GDM1 (cell line): ENCODE results near the gene ARL10.

Experiments used
- DNase-seq: peaks from one replicate; lab custom pipeline; 2025; lab: John Stamatoyannopoulos, UW

ARL10 gene

DNA sequence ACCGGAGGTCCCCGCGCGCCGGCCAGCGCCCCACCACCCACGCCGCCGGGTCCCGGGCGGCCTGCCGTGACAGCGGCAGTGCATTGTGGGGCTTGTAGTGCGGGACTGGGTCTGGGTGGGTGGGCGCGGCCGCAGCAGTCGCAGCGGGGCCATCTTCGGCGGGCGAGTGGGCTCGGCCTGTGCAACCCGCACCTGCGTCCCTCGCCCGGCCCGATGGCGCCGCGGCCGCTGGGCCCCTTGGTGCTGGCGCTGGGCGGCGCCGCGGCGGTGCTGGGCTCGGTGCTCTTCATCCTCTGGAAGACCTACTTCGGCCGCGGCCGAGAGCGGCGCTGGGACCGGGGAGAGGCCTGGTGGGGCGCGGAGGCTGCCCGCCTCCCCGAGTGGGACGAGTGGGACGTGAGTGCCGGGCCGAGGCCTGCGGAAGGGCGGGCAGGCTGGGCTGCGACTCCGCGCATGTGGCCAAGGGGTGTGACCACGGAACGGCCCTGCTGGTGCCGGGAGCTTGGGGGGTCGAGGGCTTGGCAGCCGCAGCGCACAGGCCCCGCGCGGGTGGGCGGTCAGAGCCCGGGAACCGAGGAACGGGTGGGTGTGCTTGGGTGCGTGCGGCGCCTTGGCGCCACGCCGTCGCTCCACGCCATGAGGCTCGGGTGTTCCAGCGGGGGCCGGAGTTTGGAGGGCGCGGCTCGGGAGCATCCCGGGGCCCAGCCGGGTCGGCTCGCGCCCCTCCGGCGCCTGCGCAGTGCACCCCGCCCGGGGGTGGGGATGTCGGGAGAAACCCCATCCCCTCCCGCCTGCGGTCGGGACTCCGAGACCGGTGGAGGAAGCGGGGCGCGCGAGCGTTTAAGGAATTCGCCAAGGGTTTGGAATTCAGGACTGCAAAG lies at the start of gene ARL10:
Gene ARL10, plus strand, starts transcription at position 137 of the 881 bp plus-strand sequence. Its CDS starts 77 bp downstream, at position 214.
- DNase-seq, result no peak

- no peak for DNase-seq
Measured at GRCh38 chr5:176317534-176318374, 47.5 kb upstream of the ARL10 start.

GRCh38 chr5:176319827-176320554 lies 45.3 kb upstream of the ARL10 start:
- no peak for DNase-seq

- DNase-seq, result no peak
Measured at GRCh38 chr5:176320577-176320976, 44.7 kb upstream of the ARL10 start.

DNA sequence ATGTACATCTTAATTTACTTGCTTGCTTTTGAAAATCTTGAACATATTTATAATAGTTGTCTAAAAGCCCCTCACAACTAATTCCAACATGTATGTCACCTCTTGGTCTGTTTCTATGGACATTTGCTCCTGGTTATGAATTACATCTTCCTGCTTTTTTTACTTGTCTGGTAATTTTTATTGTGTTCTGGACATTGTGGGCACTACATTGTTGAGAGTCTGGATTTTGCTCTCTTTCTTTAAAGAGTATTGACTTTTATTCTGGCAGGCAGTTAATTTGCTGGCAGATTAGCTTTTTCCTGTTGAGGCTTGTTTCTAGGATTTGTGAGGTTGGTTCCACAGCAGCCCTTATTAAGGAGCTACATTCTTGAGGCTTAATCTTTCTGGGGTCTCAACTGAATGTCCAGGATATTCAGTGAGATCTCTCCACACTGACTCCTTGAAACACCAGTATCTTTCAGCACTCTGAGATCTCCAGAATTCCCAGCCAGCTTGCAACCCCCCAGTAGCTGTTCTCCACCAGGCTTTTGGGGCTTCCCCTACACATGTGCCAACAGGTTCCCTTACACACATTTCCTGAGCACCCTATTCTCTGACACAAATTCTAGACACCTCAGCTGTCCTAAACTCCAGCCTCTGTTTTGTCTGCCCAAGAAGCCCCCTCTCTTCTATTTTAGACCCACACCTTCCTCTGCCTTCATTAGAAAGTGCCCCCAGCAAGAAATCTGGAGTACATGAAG lies 31.1 kb upstream of the ARL10 start:
- DNase-seq, result no peak

DNA sequence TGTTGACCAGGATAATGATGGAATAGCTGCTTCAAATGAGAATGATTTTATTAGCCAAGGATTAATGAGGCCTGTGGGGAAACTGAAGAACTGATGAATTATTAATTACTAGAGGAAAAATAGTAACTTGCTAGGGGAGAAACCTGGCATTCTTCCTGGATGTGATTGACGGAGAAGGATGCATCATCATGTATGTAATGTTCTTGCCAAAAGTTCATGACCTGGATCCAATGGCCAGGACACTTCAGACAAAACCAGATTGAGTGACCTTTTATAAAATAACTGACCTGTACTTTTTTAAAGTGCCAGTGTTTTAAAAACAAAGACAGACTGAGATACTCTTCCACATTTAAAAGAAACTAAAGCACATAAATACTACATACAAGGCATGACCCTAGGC lies 27.4 kb upstream of the ARL10 start:
- DNase-seq, result no peak

DNA sequence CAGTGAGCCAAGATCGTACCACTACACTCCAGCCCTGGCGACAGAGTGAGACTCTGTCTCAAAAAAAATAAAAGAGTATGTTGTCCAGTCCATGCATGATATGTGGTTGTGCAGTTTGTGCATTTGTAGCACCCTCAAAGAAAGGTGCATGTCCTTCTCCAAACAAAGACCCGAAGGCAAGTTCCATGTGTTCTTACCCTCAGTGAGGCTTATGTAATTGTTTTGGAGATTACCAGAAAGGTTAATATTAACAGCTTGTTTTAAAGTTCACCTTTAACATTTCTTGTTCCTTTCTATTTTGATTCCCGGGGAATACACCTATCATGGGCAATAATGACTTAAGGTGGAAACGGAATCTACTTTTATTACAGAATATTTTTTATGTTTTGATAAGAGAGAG lies 26.0 kb upstream of the ARL10 start:
- DNase-seq, result no peak

DNA sequence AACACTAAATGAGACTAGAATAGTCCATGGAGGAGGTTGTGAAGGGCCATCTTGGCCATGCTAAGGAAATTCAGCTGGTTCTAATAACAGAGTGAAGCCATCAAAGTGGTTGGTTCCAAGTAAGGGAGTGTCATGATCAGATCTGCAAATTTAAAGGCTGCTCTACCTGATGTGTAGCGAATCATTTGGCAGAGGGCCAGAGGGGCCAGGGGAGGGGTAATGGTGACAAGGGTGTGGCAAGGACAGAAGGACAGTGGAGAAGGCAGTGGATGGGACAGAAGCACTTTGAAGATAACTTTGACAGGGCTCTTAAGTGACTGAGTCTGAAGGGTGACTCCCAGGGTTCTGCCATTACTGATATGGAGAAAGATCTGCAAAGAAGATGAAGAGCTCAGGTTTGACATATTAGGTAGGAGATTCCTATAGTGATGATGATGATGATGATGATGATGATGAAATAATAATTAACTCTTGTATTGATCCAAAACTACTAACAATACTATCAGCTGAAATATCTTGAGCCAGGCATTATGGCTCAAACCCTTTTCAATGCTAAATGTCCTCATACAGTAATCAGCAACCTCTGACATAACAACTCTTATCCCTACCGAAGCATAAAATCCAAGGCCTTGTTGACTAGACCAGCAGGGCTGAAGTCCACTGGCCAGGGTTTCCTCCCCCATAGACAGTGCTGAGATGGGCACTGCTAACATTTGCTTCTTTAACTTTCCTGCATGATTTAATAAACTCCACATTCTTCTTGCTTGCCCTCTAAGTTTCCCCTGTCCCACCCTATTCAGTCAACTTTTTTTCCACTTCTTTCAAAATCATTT lies 23.7 kb upstream of the ARL10 start:
- DNase-seq, result no peak

DNA sequence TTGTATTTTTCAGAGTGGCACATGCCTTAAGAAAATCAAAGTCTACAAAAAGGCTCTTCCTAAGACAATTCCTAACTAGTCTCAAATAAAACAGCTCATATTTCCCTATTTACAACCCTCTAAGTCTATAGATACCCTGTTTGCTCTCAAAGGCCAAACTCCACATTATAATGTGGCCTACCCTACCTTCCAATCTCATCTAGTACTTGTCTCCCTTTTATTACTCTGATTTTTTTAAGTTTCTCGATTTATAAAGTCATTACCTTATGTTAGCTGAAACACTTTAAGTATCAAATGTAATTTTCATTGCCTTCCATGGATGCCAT lies 23.2 kb upstream of the ARL10 start:
- DNase-seq, result no peak

DNA sequence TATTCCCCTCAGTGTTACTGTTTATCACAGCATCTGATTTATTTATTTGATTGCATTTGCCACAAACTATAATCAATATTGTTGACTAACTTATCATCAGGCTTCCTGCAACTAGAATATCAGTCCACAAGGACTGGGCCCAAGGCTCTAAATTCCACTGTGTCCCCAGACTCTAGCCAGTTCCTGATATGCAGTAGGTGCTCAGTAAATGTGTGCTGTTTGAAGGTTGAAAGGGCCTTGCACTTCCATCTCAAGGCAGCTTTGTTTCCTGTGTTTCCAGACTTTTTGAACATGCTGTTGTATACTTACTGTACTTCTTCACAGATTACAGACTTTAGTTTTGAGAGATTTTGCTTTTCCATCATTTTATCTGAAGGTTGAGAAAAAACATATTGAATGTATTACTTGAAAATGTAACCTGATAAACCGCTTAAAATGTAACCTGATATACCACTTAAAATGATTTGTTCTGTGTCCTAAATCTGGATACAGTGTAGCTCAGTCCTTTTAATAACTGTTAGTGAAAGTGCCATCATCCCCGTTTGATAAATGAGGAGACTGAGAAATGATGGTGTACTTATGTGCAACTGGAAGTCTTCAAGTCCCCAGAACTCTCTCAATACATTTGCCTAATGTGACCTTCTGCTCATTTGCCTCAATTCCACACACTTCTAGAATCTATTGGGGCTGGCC lies 22.4 kb upstream of the ARL10 start:
- DNase-seq, result no peak

GRCh38 chr5:176350416-176350815 lies 14.9 kb upstream of the ARL10 start:
- DNase-seq, result no peak

- no peak for DNase-seq
Measured at GRCh38 chr5:176352116-176352878, 13.0 kb upstream of the ARL10 start.

DNA sequence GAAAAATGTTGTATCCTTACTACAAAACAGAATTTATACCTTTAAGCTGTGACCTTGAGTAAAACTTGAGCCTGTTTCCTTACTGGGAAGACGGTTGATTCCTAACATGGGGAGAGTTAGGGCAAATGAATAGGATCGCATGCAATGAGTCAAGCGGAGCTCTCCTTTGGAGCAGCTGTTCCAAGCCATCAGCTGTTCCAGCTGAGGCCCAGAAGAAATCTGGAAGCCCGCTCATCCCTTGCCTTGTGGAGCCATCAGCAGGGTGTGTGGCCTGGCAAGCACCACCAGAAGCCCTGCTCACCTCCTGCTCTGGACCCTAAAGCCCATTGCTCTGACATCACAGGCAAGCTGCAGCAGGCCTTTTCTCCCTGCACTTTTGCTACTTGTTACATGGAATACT lies 11.8 kb upstream of the ARL10 start:
- DNase-seq, result no peak

GRCh38 chr5:176355400-176356178 lies 9.7 kb upstream of the ARL10 start:
- DNase-seq, result no peak

GRCh38 chr5:176356179-176356566 lies 9.1 kb upstream of the ARL10 start:
- no peak for DNase-seq

- DNase-seq, result no peak
Measured at GRCh38 chr5:176359658-176360057, 5.6 kb upstream of the ARL10 start.

GRCh38 chr5:176360894-176361436 lies 4.3 kb upstream of the ARL10 start:
- no peak for DNase-seq

DNA sequence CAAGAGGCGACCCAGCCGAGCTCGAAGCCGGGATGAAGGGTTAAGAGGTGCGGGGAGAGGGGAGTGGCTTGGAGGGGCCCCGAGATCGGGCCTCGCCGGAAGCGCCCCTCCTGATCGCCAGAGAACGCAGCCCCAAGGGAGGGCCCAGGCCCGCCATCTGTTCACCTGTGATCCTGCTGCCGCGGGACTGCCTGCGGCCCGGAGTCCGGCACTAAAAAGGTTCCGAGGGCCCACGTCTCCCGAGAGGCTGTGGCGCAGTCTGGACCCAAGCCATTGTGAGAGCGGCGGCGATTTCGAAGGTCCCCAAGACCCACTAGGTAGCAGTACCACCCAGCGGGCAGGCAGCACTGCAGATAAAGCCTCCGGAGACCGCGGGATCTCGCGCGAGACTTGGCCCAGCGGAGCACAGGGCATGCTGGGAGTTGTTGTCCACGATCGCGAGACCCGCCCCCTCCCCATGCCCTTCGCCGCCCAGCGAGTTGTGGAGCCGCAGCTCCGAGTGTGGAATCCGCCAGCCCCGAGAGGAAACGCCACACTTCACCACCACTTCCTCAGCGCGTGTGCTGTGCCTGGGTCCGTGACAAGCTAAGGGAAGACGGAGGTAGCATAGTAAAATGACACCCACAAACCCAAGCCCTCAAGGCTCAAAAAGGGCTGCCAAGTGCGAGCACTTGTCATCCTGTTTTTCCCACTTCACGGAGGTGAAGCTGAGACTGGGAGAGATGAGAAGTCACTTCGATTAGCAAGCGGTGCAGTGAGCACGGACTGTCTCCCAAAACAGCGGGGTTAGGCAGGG lies 3.7 kb upstream of the ARL10 start, which contains the start of gene KIAA1191:
Gene KIAA1191, minus strand, starts transcription at position 328 of the 796 bp plus-strand sequence. CDS start 2,256 bp downstream, outside the sequence.
- DNase-seq, result peak; percentile 95
